Lung (tissue), 12 donors: ENCODE measurements around the gene PBX3. TPM values are rescaled to one million over a fixed set of nuclear protein-coding genes. Genes with fewer than 3 reads are reported as not detected.

Experiments
- ATAC-seq: fragments of 200-7000 bp; cut with Tn5 transposase; one replicate; pipeline ENCODE4 v1.9.1; 2020; ENCODE audit warnings: moderate number of reproducible peaks; ENCODE audit not compliant: insufficient read depth, low FRiP score
- DNase-seq, 3 donors: peaks; one replicate each; pipeline ENCODE4 v3.0.0-alpha.2; 2013 to 2017
- H3K27ac ChIP-seq, 2 donors: one replicate each; pipeline ENCODE4 v1.5.1; 2013; ENCODE audit warnings: mild to moderate bottlenecking in 2 of 2, moderate library complexity in 2 of 2, control low read depth in 1 of 2, inconsistent platforms in 1 of 2, low read depth in 1 of 2, low read length in 1 of 2
- H3K27me3 ChIP-seq, 3 donors: one replicate each; pipeline ENCODE4 v1.5.1; 2013; ENCODE audit warnings: low read length in 2 of 3; ENCODE audit not compliant: control insufficient read depth in 3 of 3, insufficient read depth in 3 of 3
- H3K36me3 ChIP-seq, 4 donors: one replicate each; pipeline ENCODE4 v1.5.1; 2013; ENCODE audit warnings: low read length in 4 of 4, mild to moderate bottlenecking in 1 of 4, moderate library complexity in 1 of 4; ENCODE audit not compliant: control insufficient read depth in 4 of 4, insufficient read depth in 4 of 4
- H3K4me1 ChIP-seq, 5 donors: one replicate each; pipeline ENCODE4 v1.5.1; 2013; ENCODE audit warnings: low read length in 5 of 5, mild to moderate bottlenecking in 2 of 5, moderate library complexity in 1 of 5; ENCODE audit not compliant: control insufficient read depth in 5 of 5, insufficient read depth in 5 of 5
- H3K4me3 ChIP-seq: one replicate; pipeline ENCODE4 v1.5.1; 2013; ENCODE audit warnings: mild to moderate bottlenecking, control low read depth, moderate library complexity
- H3K9ac ChIP-seq, 2 donors: one replicate each; pipeline ENCODE4 v1.5.1; 2013; ENCODE audit warnings: low read length in 2 of 2, control low read depth in 1 of 2; ENCODE audit not compliant: insufficient read depth in 1 of 2
- H3K9me3 ChIP-seq, 4 donors: one replicate each; pipeline ENCODE4 v1.5.1; 2013; ENCODE audit warnings: low read length in 3 of 4, mild to moderate bottlenecking in 1 of 4, moderate library complexity in 1 of 4; ENCODE audit not compliant: control insufficient read depth in 4 of 4, insufficient read depth in 3 of 4
- CTCF ChIP-seq: IDR thresholded peaks from 2 replicates; pipeline ENCODE4 v1.5.1; 2012; ENCODE audit warnings: mild to moderate bottlenecking; ENCODE audit errors: control extremely low read depth, extremely low read depth
- WGBS, 2 donors: extraction: QIAGEN DNeasy Blood & Tissue Kit; methylation state at CpG; one replicate each; pipeline ENCODE4 v1.1.7; 2013; 5-methylcytosine and 5-hydroxymethylcytosine counted together
- polyA plus RNA-seq, 2 donors: library from polyadenylated mRNA; stranded (reverse); fragments of 200-250 nt; gene quantifications; one replicate each; pipeline ENCODE4 v1.2.1, GENCODE V29; 2013
- total RNA-seq, 2 donors: library from RNA; depleted of rRNA in 1 of 2; stranded (reverse); fragments of >200 nt in 1 of 2; gene quantifications; one replicate each; pipeline ENCODE4 v1.2.1, GENCODE V29; 2014 to 2021
- donor health status: control.
- donor health status: control.
- donor health status: Bipolar disorder and iron deficiency.
- donor health status: healthy.
- donor health status: DM: yes; HTN: yes; CAD: no.

The PBX3 gene
- total and polyA plus RNA-seq, 4 donors = 8.6 to 60.4 (median 26.4) TPM

- WGBS, 2 donors = 97 to 100% methylated on average over 2 of the region's 2 CpGs
- no peak overlapping the region for H3K9ac ChIP-seq
- peaks cover 0 to 6% (median 0%) of the 10 kb centered on the region in 5 donors for H3K4me1 ChIP-seq
- no peak for TF ChIP-seq CTCF
- DNase-seq (no peak), ATAC-seq (no peak)
- H3K27me3 ChIP-seq = no peaks in the 10 kb centered on the region
- no peak overlapping the region for H3K4me3 ChIP-seq
- peaks cover 0 to 1% (median 0%) of the 10 kb centered on the region in 4 donors for H3K36me3 ChIP-seq
- no peak overlapping the region for H3K27ac ChIP-seq
- H3K9me3 ChIP-seq = no peaks in the 10 kb centered on the region
Observed at GRCh38 chr9:125782718-125783117, 35.5 kb downstream of the PBX3 start.

DNA sequence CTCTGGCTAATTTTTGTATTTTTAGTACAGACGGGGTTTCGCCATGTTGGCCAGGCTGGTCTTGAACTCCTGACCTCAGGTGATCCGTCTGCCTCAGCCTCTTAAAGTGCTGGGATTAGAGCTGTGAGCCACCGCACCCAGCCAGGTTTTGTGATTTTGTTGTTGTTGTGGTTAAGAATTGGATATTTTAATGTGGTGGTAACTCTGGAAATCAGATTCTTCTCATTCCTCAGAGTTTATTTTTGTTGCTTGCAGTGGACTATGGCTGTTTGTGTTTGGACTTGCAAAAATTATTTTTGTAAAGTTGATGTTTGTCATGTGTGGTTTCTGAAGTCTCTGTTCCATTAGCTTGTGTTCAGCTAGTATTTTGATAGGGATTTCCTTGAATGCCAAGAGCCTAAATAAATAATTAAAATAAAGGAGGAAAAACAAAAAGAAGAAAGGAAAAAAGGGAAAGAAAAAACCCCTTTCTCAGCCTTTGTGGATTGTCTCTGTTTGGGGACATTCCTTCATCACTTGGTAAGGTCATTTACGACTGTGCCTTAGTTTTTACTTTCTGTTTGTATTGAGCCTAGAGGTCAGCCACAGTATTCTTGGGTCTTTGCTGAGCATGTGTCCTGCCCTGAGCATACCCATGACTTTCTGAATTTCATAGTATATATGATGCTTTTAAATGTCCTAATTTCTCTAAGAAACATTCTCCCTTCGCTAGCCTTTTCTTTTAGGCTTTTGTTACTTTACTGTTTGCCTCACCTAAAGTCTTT, 37.3 kb downstream of the PBX3 start:
- 89 to 90% methylated on average over 6 of the region's 6 CpGs for WGBS, 2 donors
- no peak for ATAC-seq

DNA sequence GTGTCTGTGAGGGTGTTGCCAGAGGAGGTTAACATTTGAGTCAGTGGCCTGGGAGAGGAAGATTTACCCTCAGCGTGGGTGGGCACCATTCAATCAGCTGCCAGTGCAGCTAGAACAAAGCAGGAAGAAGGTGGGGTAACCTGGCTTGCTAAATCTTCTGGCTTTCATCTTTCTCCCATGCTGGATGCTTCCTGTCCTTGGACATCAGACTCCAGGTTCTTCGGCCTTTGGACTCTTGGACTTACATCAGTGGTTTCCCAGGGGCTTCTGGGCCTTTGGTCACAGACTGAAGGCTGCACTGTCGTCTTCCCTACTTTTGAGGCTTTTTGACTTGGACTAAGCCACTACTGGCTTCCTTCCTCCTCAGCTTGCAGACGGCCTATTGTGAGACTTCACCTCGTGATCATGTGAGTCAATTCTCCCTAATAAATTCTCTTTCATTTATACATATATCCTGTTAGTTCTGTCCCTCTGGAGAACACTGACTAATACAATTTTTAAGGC, 38.1 kb downstream of the PBX3 start:
- Histone ChIP-seq H3K4me1 (peaks cover 0 to 6% (median 0%) of the 10 kb centered on the region in 5 donors), H3K9me3 (no peaks in the 10 kb centered on the region), H3K4me3 (no peak overlapping the region), H3K9ac (no peak overlapping the region), H3K27me3 (no peaks in the 10 kb centered on the region), H3K36me3 (peaks cover 0 to 1% (median 0%) of the 10 kb centered on the region in 4 donors), H3K27ac (no peak overlapping the region)
- ATAC-seq (no peak), DNase-seq (no peak)
- no peak for TF ChIP-seq CTCF
- WGBS, 2 donors = 32 to 61% methylated on average over 5 of the region's 5 CpGs

More for the DNA sequence above, 37.3 kb downstream of the PBX3 start:
- Histone ChIP-seq H3K27me3 (no peaks in the 10 kb centered on the region), H3K4me1 (peaks cover 0 to 6% (median 0%) of the 10 kb centered on the region in 5 donors), H3K36me3 (peaks cover 0 to 1% (median 0%) of the 10 kb centered on the region in 4 donors), H3K9ac (no peak overlapping the region), H3K27ac (no peak overlapping the region), H3K9me3 (no peaks in the 10 kb centered on the region), H3K4me3 (no peak overlapping the region)
- no peak for DNase-seq
- no peak for TF ChIP-seq CTCF
